NCI-H187 (cell line): ENCODE data around the gene BCL2L15.

Source experiments
- DNase-seq, 2 experiments: peaks; one replicate each; lab custom pipeline; 2025; lab: John Stamatoyannopoulos, UW

Gene BCL2L15

GRCh38 chr1:113887402-113888175 is at the start of gene BCL2L15:
BCL2L15 (minus strand) TSS chr1:113887581; CDS start chr1:113887375, 206 bp downstream.
- no peak for DNase-seq

DNA sequence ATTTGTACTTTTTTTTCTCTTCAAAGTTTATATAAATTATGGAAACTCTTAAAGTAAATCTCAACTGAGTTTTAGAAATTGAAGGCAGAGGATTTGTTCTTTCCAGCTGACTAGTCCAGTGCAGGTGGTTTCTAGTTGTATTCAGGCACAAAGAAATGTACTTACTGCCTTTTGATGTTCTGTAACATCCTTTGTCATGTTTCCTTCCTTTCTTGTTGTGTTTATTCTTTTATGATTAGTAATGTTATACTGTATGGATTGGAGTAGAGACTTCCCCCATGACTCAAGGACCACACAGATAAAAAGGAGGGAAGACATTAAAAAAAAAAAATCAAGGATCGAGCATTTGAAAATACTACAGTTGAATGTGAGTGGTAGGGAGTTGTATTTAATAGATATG is 49.8 kb upstream of the BCL2L15 start:
- DNase-seq = no peak

- DNase-seq = no peak
Observed at GRCh38 chr1:113935970-113936369, 48.6 kb upstream of the BCL2L15 start.

DNA sequence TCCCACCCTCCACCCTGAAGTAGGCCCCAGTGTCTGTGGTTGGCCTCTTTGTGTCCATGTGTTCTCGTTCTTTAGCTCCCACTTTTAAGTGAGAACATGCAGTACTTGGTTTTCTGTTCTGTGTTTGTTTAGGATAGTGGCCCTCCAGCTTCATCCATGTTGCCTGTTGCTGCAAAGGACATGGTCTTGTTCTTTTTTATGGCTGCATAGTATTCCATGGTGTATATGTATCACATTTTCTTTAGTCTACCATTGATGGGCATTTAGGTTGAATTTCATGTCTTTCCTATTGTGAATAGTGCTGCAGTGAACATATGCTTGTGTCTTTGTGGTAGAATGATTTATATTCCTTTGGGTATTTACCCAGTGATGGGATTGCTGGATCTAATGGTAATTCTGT is 47.8 kb upstream of the BCL2L15 start:
- no peak for DNase-seq

DNA sequence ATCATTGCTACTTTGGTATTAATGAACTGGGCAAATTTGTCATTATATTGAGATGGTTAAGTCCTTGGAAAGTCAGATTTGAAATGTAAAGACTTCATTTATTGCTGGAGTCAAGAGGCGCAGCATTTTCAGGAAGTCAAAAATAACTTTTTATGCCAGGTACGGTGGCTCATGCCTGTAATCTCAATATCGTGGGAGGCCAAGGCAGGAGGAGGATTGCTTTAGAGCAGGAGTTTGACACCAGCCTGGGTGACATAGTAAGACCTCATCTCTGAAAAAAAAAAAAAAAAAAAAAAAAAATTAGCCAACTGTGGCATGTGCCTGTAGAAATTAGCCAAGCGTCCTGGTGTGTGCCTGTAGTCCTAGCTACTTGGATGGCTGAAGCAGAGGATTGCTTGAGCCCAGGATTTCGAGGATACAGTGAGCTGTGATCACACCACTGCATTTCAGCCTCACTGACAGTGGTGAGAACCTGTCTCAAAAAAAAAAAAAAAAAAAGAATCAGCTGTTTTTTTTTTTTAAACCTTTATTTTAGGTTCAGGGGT is 47.2 kb upstream of the BCL2L15 start:
- DNase-seq = no peak

GRCh38 chr1:113934006-113934405 is 46.6 kb upstream of the BCL2L15 start:
- no peak for DNase-seq

DNA sequence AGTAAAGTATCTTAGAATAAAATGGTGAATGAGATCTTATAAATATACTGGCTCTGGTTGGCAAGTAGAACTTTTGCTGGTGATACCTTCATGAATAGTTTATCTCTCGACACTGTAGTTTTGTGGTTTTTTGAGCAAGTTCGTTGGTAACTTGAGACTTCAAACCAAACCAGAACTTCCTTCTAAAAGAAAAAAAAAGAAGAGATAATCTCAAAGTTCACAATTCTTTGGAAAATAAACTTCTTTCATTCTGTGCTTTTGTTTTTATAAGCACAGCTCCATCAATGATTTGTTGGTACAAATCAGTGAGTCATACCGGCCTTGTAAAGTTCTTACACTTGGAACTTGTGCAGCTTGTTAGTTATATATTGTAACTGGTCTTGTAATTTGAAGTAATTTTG is 44.1 kb upstream of the BCL2L15 start:
- DNase-seq = no peak

- no peak for DNase-seq
Observed at GRCh38 chr1:113930499-113931161, 43.2 kb upstream of the BCL2L15 start.

GRCh38 chr1:113929750-113930498 is 42.5 kb upstream of the BCL2L15 start:
- peak in 1 of 2 experiments; percentile 40 for DNase-seq

DNA sequence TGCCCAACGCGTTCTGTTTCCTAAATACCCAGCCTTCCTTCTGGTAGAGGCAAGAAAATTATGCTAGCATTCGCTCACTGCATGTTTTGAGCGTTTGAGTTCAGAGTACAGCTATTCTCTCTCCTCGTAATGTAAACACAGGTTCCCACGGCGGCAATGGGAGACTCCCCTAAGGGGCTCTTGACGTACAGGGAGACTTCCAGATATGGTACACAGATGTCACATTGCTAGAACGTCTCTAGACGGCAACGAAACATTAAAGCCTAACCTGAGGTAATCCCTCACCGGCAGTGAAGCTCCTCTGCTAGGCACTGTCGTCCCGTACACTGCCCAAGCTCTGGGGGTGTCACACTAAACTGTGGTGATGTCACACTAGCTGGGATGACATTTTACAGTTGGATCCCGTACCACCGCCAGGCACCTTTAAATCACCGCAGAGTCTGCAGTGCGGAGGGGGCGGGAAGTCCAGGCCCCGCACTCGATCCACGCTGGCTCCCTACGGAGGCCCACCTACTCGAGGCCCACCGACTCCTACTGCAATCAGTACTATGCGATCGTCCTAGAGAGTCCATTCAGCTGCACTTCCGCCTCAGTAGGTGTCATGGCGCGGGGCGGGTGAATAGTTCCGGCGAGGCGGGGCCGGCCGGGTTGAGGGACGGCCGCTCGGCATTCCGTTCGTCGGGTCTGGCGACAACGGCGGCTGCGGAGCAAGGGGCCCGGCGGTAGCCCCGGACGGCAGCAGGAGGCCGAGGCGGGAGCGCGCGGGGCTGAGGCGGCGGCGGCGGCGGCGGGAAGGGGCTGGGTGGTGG is 41.8 kb upstream of the BCL2L15 start, which contains the start of gene HIPK1:
TSS of gene HIPK1 (plus strand) at position 384 of the 809 bp plus-strand sequence.
- peak; percentile 93 to 96 for DNase-seq

DNA sequence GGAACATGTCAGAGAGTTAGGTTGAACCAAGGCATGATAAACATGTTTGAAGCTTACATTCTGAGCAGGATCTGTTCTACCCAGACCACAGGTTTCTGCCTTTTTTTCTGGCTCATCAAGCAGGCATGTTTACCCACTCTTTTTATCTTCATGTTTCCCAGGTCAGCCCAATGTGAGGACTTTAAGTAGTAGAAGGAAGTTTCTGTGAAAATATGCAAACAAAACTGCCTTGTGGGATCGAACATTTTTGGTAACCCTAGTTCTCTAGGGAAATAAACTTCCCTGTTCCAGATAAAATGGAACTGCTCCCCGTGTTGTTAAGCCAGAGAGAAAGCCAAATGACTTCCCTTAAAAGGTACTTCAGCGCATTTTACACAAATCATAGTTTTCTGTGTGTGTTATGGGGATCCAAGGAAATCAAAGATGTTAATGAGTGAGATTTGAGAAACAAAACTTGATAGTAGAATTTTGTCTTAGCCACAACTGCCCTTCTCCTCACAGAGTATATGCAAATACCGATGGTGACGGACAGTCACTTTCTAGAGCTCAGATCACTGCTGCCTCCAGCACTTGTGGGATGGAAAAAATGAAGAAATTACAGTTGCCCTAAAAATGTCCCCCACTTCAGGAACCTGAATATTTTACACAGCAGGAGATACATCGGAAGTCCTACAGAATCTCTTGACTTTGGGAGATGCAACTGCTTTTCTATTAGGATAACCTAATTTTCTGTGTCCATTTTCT is 41.0 kb upstream of the BCL2L15 start:
- no peak for DNase-seq

GRCh38 chr1:113924473-113924872 is 37.1 kb upstream of the BCL2L15 start:
- no peak for DNase-seq

DNA sequence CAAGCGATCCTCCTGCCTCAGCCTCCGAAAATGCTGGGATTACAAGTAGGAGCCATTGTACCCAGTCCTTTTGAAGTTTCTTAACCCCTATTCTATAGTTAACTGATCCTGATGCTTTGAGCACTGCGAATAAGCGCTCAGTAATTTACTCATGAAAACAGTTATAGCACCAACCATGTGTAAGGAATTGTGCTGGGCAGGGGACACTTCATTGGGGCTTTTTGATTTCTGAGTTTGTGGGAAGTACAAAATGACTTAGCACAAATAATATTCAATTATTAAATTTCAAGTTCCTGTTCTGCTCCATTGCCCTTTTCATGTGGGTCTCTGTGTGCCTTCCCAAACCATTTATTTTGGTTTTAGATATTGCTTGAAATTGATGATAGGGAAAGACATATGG is 35.6 kb upstream of the BCL2L15 start:
- no peak for DNase-seq

DNA sequence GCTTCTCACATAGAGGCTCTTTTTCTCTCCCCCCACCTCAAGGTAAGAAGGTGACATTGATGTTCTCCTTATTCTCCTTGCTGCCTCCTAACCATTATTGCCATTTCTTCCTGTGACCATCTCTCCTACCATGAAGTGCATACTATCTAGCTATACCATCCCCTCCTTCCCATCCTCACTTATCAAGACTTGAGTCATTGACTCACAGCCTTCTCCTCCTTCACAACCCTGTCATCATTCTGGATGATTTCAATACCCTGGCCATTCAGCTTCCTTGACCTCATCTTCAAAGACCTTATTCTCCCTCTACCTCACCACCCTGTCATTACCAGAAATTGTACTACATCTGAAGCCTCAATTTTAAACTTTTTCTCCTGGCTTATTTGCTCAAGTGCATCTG is 30.9 kb upstream of the BCL2L15 start:
- DNase-seq = no peak

DNA sequence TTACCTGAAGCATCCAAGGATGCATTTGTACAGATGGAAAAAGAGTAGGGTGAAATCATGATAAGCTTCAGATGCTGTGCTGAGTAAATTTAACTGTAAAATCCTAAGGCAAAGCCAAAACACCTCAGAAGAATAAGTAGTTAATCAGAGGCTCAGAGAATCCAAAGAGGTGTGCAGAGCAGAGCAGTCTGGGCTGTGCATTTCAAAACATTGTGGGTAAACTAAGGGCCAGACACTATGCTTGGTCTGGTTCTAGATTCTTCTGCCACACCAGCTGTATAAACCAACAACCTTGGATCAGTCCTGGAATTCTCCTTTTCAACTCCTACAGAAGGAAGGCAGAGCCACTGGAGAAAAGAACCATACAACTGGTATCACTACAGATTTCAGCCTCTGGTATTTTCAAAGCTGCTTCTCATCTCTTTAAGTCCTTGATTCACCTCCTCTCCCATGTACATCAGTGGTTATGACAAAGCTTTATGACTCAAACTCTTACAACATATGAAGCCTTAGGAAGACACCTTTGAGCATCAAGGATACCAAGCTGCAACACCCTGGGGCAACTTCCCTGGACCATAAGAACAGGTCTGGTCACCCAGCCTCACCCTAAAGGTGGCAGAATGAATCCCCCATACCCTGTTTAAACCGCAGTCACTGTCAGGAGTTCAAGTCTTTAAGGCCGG is 30.2 kb upstream of the BCL2L15 start:
- DNase-seq = no peak

- no peak for DNase-seq
Observed at GRCh38 chr1:113916974-113917373, 29.6 kb upstream of the BCL2L15 start.

DNA sequence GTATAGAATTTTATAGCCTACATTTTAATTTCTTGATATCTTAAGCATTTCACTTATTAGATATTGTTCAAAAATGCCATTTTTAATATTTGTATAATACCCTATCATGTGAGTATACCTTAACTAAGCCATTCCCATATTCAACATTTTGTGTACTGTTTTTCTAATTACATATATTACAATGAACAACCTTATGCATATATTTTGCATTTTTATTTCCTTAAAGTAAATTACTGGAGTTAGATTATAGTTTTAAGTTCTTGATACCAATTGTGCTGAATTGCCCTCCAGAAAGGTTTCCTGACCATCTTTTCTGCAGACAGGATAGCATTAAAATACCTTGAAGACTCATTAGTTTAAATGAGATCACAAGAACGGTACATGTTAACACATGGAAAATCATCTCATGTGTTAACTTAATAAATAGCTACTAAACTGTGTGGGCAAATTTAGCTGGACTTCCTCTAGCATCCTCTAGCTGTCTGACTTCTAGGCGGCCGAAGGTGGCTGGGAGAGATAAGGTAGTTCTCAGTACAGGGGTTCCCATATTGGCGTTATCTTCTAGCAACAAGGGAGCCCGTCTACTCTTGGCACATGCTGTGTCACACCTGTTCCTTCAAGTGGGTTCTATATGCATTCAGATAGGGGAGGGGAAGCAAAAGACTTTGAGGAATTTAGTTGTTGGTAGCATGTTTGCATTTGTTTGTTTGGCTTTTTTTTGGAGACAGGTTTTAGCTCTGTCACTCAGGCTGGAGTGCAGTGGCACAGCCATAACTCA is 26.7 kb upstream of the BCL2L15 start:
- DNase-seq = no peak

DNA sequence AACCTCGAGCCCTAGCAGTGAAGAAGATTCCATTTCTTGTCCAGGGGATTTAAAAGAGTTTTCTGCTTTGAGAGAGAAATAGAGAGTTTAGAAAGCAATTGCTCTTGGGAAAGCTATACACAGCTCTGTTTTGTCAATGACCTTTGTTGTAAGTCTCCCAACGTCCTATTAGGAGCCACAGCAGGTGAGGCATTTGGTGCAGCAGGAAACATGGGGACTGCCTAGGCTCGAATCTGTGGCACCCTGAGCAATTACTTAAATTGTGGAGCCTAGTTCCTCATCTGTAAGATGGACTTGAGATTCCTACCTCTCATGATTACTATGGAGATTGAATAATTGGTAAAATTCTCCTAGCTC is 25.9 kb upstream of the BCL2L15 start:
- no peak for DNase-seq

DNA sequence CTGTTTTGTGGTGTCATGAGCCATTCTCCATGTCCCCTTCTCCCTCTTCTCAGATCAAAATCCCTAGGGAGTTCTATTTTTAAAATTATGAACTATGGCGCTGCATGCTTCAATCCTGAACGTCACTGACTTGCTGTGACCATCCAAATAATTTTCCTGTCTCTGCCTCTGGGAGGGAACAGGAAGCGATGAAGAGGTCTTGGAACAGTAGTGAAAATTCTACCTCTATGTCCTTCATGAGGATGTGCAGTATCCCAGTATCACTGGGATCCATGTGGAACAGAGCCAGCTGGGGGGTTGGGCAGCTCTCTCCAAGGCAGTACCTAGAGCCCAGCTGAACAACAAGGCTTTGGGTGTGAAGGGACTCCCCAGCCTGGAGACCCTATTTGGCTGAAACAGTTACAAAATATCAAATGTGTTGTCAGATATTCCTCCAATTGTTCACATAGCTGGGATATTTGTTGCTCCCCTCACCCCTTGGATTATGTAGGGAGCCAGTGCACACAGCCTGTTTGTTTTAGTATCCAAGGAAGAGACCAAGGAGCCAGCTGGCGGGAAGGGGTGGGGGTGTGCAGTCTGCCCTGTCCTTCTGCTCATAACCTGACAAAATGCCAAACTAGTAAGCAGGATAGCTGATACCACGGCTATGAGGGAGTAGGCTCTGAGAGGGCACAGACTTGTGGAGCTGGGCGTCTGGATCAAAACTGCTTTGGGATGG is 25.4 kb upstream of the BCL2L15 start:
- no peak for DNase-seq
